A673 (cell line): ENCODE results near the gene FARP1. TPM values are rescaled to one million over a fixed set of nuclear protein-coding genes. Genes with fewer than 3 reads are reported as not detected.
A peak's percentile ranks its signal among the peaks of the same experiment; 100 is the strongest.

Experiments
- BruUV-seq: library from RNA; stranded (reverse); fragments of 400-500 nt; replicated peaks from 2 replicates; lab custom pipeline; 2021; lab: Mats Ljungman, UMichigan
- CTCF ChIA-PET: fragments of 300-600 bp; sonication (Branson Sonifier 250); formaldehyde crosslinking; loops from one replicate; lab custom pipeline; 2022; ENCODE audit warnings: antibody characterized with exemption; lab: Charles Lee
- POLR2A ChIA-PET: fragments of 300-600 bp; sonication (Branson Sonifier 250); formaldehyde crosslinking; loops from one replicate; lab custom pipeline; 2022; ENCODE audit warnings: antibody characterized with exemption; ENCODE audit not compliant: low non-redundant PET; lab: Charles Lee
- DNase-seq: peaks from one replicate; pipeline ENCODE4 v3.0.0-alpha.2; 2015; ENCODE audit warnings: low spot score
- H3K27ac ChIP-seq: fragments of 200-600 bp; sonication (generic); 2 replicates; pipeline ENCODE4 v1.5.1; 2016; ENCODE audit warnings: mixed run types, low read depth, mild to moderate bottlenecking, mixed read lengths, antibody characterized with exemption, low read length; ENCODE audit not compliant: poor library complexity, severe bottlenecking
- H3K27me3 ChIP-seq: fragments of 200-600 bp; sonication (generic); replicated peaks from 2 replicates; pipeline ENCODE4 v1.6.1; 2017; ENCODE audit warnings: mixed run types, low read depth, mild to moderate bottlenecking, mixed read lengths, antibody characterized with exemption, low read length; ENCODE audit not compliant: insufficient read depth, poor library complexity
- H3K36me3 ChIP-seq: fragments of 200-600 bp; sonication (generic); 2 replicates; pipeline ENCODE4 v1.6.1; 2016; ENCODE audit warnings: mixed run types, mild to moderate bottlenecking, mixed read lengths, antibody characterized with exemption, low read length; ENCODE audit not compliant: insufficient read depth, poor library complexity, severe bottlenecking
- H3K4me1 ChIP-seq: fragments of 200-600 bp; sonication (generic); 2 replicates; pipeline ENCODE4 v1.6.1; 2017; ENCODE audit warnings: mixed run types, mild to moderate bottlenecking, mixed read lengths, antibody characterized with exemption, low read length; ENCODE audit not compliant: insufficient read depth, poor library complexity, severe bottlenecking
- H3K4me3 ChIP-seq: fragments of 200-600 bp; sonication (generic); 2 replicates; pipeline ENCODE4 v1.5.1; 2016; ENCODE audit warnings: low read depth, mixed run types, mild to moderate bottlenecking, mixed read lengths, low read length; ENCODE audit not compliant: poor library complexity, severe bottlenecking
- H3K9me3 ChIP-seq: fragments of 200-600 bp; sonication (generic); 2 replicates; pipeline ENCODE4 v1.6.1; 2016; ENCODE audit warnings: mixed run types, low read depth, mild to moderate bottlenecking, mixed read lengths, antibody characterized with exemption, low read length; ENCODE audit not compliant: poor library complexity, severe bottlenecking
- CTCF ChIP-seq: fragments of 300-800, 200-600 bp; sonication (generic); conservative IDR thresholded peaks from 2 replicates; pipeline ENCODE4 v1.5.1; 2017; ENCODE audit warnings: low read depth, mild to moderate bottlenecking, antibody characterized with exemption, low read length, moderate library complexity, mixed read lengths
- EZH2 ChIP-seq: fragments of 200-600 bp; sonication (generic); IDR thresholded peaks from 2 replicates; pipeline ENCODE4 v1.6.1; 2017; ENCODE audit warnings: borderline replicate concordance, low read depth, mild to moderate bottlenecking, mixed read lengths, antibody characterized with exemption, low read length; ENCODE audit not compliant: poor library complexity, severe bottlenecking
- intact Hi-C: fragments of 100-400 bp; cut with micrococcal nuclease; formaldehyde crosslinking; loops from one replicate; pipeline ENCODE4 v1.10.0; 2022; ENCODE audit not compliant: unreplicated experiment
- total RNA-seq: library from RNA; stranded (reverse); gene quantifications from 2 replicates; pipeline ENCODE4 v1.2.3, GENCODE V29; 2021

Gene FARP1
- total RNA-seq, 1 experiment from 2014 or later: 177 TPM

GRCh38 chr13:98413796-98414195 is 270.9 kb downstream of the FARP1 start:
- no peak overlapping the region for H3K27ac ChIP-seq
- CTCF ChIA-PET: no interaction called here

GRCh38 chr13:98415326-98416070 is 272.6 kb downstream of the FARP1 start:
- CTCF ChIA-PET: no interaction called here
- no peak overlapping the region for H3K4me3 ChIP-seq
- peaks cover 24% of the 10 kb centered on the region for H3K36me3 ChIP-seq
- no peaks in the 10 kb centered on the region for H3K4me1 ChIP-seq
- POLR2A ChIA-PET: no interaction called here
- TF ChIP-seq EZH2 (no peak), CTCF (no peak)
- no peaks in the 10 kb centered on the region for H3K27me3 ChIP-seq
- BruUV-seq: no TSS peak
- DNase-seq: no peak
- intact Hi-C loops: no loop called here
- no peaks in the 10 kb centered on the region for H3K9me3 ChIP-seq
- H3K27ac ChIP-seq: no peak overlapping the region

More at GRCh38 chr13:98413796-98414195, 270.9 kb downstream of the FARP1 start:
- no peak overlapping the region for H3K4me3 ChIP-seq
- no peak for DNase-seq
- intact Hi-C loops: no loop called here
- TF ChIP-seq CTCF: peak; percentile 36
- TF ChIP-seq EZH2: no peak
- no peaks in the 10 kb centered on the region for H3K4me1 ChIP-seq
- no TSS peak for BruUV-seq
- H3K9me3 ChIP-seq: no peaks in the 10 kb centered on the region
- no peaks in the 10 kb centered on the region for H3K27me3 ChIP-seq
- H3K36me3 ChIP-seq: peaks cover 24% of the 10 kb centered on the region
- POLR2A ChIA-PET: no interaction called here

GRCh38 chr13:98416408-98416807 is 273.5 kb downstream of the FARP1 start:
- no peaks in the 10 kb centered on the region for H3K27me3 ChIP-seq
- ChIA-PET CTCF (no interaction called here), POLR2A (no interaction called here)
- peaks cover 24% of the 10 kb centered on the region for H3K36me3 ChIP-seq
- no peak overlapping the region for H3K4me3 ChIP-seq
- no TSS peak for BruUV-seq
- no peak for TF ChIP-seq CTCF
- TF ChIP-seq EZH2: no peak
- no peaks in the 10 kb centered on the region for H3K4me1 ChIP-seq
- no peak for DNase-seq
- no peak overlapping the region for H3K27ac ChIP-seq
- intact Hi-C loops: no loop called here
- H3K9me3 ChIP-seq: no peaks in the 10 kb centered on the region
